ENCODE data around the gene ANKDD1B. TPM values are rescaled to one million over a fixed set of nuclear protein-coding genes. Genes with fewer than 3 reads are reported as not detected.

ANKDD1B gene
- total RNA-seq, 4 donors from 2014 or later: 0.19 to 0.95 TPM; not detected in 2

DNA sequence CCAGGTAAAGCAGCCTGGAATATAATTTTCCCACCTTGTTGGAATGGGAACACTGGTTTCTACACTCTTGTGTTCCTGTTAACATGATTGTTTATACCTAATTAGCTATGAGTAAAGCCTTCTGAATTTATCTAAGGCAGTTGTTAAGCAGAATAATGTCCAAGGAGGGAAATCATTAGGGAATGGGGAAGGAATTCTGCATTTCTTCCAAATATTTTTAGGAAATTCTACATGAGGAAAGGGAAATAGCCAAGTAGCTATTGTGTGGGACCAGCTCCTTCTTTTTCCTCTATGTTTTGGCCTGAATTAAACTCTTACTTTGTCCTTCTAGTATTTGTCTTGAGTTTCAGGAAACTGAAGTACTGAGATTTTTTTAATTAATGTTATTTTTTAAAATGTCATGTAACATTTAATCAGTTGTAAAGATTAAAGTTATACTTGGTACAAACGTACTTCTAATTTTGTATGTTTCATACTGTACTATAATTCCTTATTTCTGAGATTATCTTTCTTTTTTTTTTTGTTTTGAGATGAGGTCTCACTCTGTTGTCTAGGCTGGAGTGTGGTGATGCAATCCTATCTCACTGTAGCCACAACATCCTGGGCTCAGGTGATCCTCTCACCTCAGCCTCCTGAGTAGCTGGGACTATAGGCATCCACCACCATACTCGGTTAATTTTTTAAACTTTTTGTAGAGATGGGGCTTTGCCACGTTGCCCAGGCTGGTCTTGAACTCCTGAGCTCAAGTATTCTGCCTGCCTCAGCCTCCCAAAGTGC is 28.5 kb downstream of the ANKDD1B start:
- H3K27ac ChIP-seq: no peak overlapping the region
- no peaks in the 10 kb centered on the region for H3K9me3 ChIP-seq
- H3K27me3 ChIP-seq: no peaks in the 10 kb centered on the region
- intact Hi-C loops (cut with DNase I): no loop called here
- TF ChIP-seq, protein P1, sequence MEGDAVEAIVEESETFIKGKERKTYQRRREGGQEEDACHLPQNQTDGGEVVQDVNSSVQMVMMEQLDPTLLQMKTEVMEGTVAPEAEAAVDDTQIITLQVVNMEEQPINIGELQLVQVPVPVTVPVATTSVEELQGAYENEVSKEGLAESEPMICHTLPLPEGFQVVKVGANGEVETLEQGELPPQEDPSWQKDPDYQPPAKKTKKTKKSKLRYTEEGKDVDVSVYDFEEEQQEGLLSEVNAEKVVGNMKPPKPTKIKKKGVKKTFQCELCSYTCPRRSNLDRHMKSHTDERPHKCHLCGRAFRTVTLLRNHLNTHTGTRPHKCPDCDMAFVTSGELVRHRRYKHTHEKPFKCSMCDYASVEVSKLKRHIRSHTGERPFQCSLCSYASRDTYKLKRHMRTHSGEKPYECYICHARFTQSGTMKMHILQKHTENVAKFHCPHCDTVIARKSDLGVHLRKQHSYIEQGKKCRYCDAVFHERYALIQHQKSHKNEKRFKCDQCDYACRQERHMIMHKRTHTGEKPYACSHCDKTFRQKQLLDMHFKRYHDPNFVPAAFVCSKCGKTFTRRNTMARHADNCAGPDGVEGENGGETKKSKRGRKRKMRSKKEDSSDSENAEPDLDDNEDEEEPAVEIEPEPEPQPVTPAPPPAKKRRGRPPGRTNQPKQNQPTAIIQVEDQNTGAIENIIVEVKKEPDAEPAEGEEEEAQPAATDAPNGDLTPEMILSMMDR (IDR thresholded peaks at IDR 0.05): no peak
- no peak for TF ChIP-seq POLR2A (IDR thresholded peaks at IDR 0.05)
- H3K4me3 ChIP-seq: no peak overlapping the region
- WGBS, 2 donors: 58 to 63% methylated on average over 3 of the region's 3 CpGs
- H3K36me3 ChIP-seq: no peaks in the 10 kb centered on the region
- H3K4me1 ChIP-seq: no peaks in the 10 kb centered on the region
- DNase-seq: no peak

DNA sequence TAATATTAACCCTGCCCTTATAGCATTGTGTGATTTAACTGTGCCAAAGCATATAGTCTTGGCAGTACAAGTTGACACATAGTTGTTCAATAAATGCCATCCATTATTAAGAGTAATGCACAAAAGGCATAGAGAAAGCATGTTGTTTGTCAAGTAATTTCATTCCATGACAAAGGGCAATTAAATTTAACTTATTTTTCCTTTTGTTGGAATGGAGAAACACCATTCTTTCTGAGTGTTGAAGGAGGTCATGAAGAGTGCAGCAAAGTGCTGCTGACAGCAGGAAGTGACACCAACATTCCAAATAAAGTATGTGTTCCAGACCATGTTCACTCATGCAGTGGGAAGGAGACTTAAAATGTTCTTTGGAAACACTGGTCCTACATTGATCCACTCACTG is 29.1 kb downstream of the ANKDD1B start:
- Histone ChIP-seq H3K9me3 (no peaks in the 10 kb centered on the region), H3K36me3 (no peaks in the 10 kb centered on the region), H3K4me1 (no peaks in the 10 kb centered on the region), H3K27ac (no peak overlapping the region), H3K27me3 (no peaks in the 10 kb centered on the region), H3K4me3 (no peak overlapping the region)
- no peak for DNase-seq
- intact Hi-C loops (cut with DNase I): no loop called here
- TF ChIP-seq, protein P1 (IDR thresholded peaks at IDR 0.05): no peak
- no peak for TF ChIP-seq POLR2A (IDR thresholded peaks at IDR 0.05)

DNA sequence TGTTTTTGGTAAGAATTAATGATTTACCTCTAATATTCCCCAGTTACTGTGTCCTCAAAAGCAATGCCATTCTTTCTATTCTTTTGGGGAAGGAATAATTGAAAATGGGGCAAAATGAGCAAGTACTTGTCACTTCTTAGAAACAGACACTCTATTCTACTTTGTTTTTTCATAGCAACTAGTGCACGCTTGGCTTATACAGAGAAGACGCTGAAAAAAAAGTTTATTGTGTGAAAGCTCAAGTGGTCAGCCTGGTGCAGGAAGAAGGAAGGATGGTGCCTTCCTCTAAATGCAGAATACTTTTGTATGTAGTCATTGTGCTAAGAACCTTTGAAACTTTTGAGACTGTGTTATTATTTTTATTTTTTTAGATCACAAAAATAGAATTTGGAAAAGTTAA is 29.6 kb downstream of the ANKDD1B start:
- WGBS, 2 donors: 72 to 81% methylated on average over 2 of the region's 2 CpGs
- intact Hi-C loops (cut with DNase I): no loop called here
- TF ChIP-seq POLR2A (IDR thresholded peaks at IDR 0.05): no peak
- TF ChIP-seq, protein P1 (IDR thresholded peaks at IDR 0.05): no peak

DNA sequence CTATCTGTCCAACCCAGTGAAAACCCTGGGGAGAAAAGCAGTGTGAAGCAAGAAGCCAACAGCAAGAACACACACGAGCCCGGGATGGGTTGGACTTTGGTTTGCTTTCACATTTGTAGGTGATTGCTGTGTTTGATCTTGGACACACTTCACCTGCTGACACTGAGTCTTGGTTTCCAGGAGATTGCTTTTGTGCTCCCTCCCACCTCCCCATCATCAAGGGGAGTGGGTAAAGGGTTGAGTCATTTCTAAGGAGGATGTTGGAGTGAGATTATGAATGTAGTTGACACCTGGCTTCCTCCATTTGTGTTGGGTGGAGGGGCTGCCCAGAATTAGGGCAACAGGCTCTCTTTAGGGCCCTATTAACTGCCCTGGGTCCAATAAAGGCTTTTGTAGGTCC is 37.5 kb downstream of the ANKDD1B start:
- no peaks in the 10 kb centered on the region for H3K36me3 ChIP-seq
- H3K4me1 ChIP-seq: no peaks in the 10 kb centered on the region
- no peak for DNase-seq
- no peaks in the 10 kb centered on the region for H3K27me3 ChIP-seq
- H3K9me3 ChIP-seq: no peaks in the 10 kb centered on the region
- WGBS, 2 donors: 65% methylated on average over 2 of the region's 2 CpGs; no CpG with 5 or more reads in 1 of the 2 donors
- H3K4me3 ChIP-seq: no peak overlapping the region
- intact Hi-C loops (cut with DNase I): no loop called here
- TF ChIP-seq, protein P1 (IDR thresholded peaks at IDR 0.05): no peak
- no peak for TF ChIP-seq POLR2A (IDR thresholded peaks at IDR 0.05)
- H3K27ac ChIP-seq: no peak overlapping the region

More for the DNA sequence above, 29.6 kb downstream of the ANKDD1B start:
- Histone ChIP-seq H3K4me1 (no peaks in the 10 kb centered on the region), H3K9me3 (no peaks in the 10 kb centered on the region), H3K27me3 (no peaks in the 10 kb centered on the region), H3K36me3 (no peaks in the 10 kb centered on the region), H3K27ac (no peak overlapping the region), H3K4me3 (no peak overlapping the region)
- no peak for DNase-seq

DNA sequence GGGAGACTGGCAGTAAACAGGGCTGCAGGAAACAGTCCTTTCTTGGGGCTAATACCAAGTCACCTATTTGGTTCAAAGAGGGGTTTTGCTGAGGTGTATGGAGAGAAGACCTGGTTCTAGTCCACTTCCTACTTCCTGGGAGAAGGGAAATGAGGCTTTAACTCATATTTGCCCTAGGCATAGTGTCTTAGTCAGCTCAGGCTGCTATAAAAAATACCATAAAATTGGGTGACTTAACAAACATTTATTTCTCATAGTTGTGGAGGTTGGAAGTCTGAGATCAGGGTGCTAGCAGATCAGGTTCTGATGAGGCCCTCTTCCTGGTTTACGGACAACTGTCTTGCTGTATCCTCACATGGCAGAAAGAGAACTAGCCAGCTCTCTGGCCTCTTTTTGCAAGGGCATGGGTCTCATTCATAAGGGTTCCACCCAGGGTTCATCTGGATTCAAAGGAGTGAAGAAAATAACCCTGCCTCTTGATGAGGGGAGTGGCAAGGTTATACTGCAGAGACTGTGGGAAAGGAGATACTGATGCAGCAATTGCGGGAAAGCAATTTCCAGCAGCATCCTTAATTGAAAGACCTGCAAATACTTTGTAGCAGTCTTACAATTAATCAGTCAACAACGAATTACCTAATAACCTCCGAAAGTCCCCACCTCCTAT is 40.5 kb downstream of the ANKDD1B start:
- no peak for DNase-seq
- TF ChIP-seq, protein P1 (IDR thresholded peaks at IDR 0.05): no peak
- TF ChIP-seq POLR2A (IDR thresholded peaks at IDR 0.05): no peak
- H3K9me3 ChIP-seq: no peaks in the 10 kb centered on the region
- 84 to 88% methylated on average over 4 of the region's 4 CpGs for WGBS, 2 donors
- intact Hi-C loops (cut with DNase I): no loop called here
- no peaks in the 10 kb centered on the region for H3K27me3 ChIP-seq
- H3K36me3 ChIP-seq: no peaks in the 10 kb centered on the region
- H3K4me1 ChIP-seq: peaks cover 0 to 10% (median 0%) of the 10 kb centered on the region in 3 donors
- no peak overlapping the region for H3K4me3 ChIP-seq
- H3K27ac ChIP-seq: no peak overlapping the region
